H9 (cell line): ENCODE results near the gene SCYGR7. TPM values are rescaled to one million over a fixed set of nuclear protein-coding genes. Genes with fewer than 3 reads are reported as not detected.

Experiments
- DNase-seq: peaks from one replicate; pipeline ENCODE4 v3.0.0-alpha.2; 2017
- H2AFZ ChIP-seq: one replicate; pipeline ENCODE4 v1.6.1; 2013; ENCODE audit warnings: mild to moderate bottlenecking, low read length, control low read depth, moderate library complexity
- H2AK5ac ChIP-seq: 2 replicates; pipeline ENCODE4 v1.6.1; 2013; ENCODE audit warnings: low read length, control low read depth, mixed read lengths; ENCODE audit not compliant: insufficient read length
- H2BK120ac ChIP-seq: one replicate; pipeline ENCODE4 v1.6.1; 2013; ENCODE audit warnings: low read depth, mild to moderate bottlenecking, low read length, control low read depth, inconsistent platforms; ENCODE audit not compliant: poor library complexity, severe bottlenecking
- H2BK12ac ChIP-seq: 2 replicates; pipeline ENCODE4 v1.6.1; 2013; ENCODE audit warnings: low read length, control low read depth, mixed read lengths, low read depth; ENCODE audit not compliant: insufficient read length
- H2BK15ac ChIP-seq: 2 replicates; pipeline ENCODE4 v1.6.1; 2013; ENCODE audit warnings: low read depth, low read length, control low read depth
- H2BK20ac ChIP-seq: one replicate; pipeline ENCODE4 v1.6.1; 2013; ENCODE audit warnings: low read depth, mild to moderate bottlenecking, low read length, control low read depth, inconsistent platforms; ENCODE audit not compliant: poor library complexity, severe bottlenecking
- H2BK5ac ChIP-seq: 2 replicates; pipeline ENCODE4 v1.6.1; 2013; ENCODE audit warnings: low read length, control low read depth, mixed read lengths; ENCODE audit not compliant: insufficient read length
- H3K14ac ChIP-seq: 2 replicates; pipeline ENCODE4 v1.6.1; 2013; ENCODE audit warnings: low read length, control low read depth; ENCODE audit not compliant: insufficient read depth
- H3K18ac ChIP-seq: 2 replicates; pipeline ENCODE4 v1.6.1; 2013; ENCODE audit warnings: low read depth, mild to moderate bottlenecking, mixed read lengths, low read length, control low read depth; ENCODE audit not compliant: insufficient read length
- H3K23ac ChIP-seq: 2 replicates; pipeline ENCODE4 v1.6.1; 2013; ENCODE audit warnings: low read length, control low read depth, mixed read lengths, low read depth; ENCODE audit not compliant: insufficient read length
- H3K23me2 ChIP-seq: 2 replicates; pipeline ENCODE4 v1.6.1; 2013; ENCODE audit warnings: low read depth, mild to moderate bottlenecking, mixed read lengths, low read length, control low read depth; ENCODE audit not compliant: insufficient read length, poor library complexity, severe bottlenecking
- H3K27ac ChIP-seq: 2 replicates; pipeline ENCODE4 v1.5.1; 2013; ENCODE audit warnings: low read length, control low read depth, mixed read lengths, low read depth; ENCODE audit not compliant: insufficient read length
- H3K27me3 ChIP-seq: 2 replicates; pipeline ENCODE4 v1.6.1; 2013; ENCODE audit warnings: low read length, control low read depth, inconsistent platforms; ENCODE audit not compliant: insufficient read depth
- H3K4ac ChIP-seq: 2 replicates; pipeline ENCODE4 v1.6.1; 2013; ENCODE audit warnings: low read depth, mild to moderate bottlenecking, control low read depth, inconsistent platforms, low read length, moderate library complexity
- H3K4me1 ChIP-seq: 2 replicates; pipeline ENCODE4 v1.6.1; 2013; ENCODE audit warnings: low read length, control low read depth, inconsistent platforms; ENCODE audit not compliant: insufficient read depth
- H3K4me2 ChIP-seq: 2 replicates; pipeline ENCODE4 v1.6.1; 2013; ENCODE audit warnings: low read length, control low read depth, mixed read lengths; ENCODE audit not compliant: insufficient read length, insufficient read depth
- H3K56ac ChIP-seq: 2 replicates; pipeline ENCODE4 v1.6.1; 2013; ENCODE audit warnings: low read depth, mild to moderate bottlenecking, mixed read lengths, low read length, control low read depth; ENCODE audit not compliant: insufficient read length
- H3K79me1 ChIP-seq: 2 replicates; pipeline ENCODE4 v1.6.1; 2013; ENCODE audit warnings: low read depth, mild to moderate bottlenecking, moderate library complexity, low read length, control low read depth, inconsistent platforms; ENCODE audit not compliant: insufficient read depth, poor library complexity, severe bottlenecking
- H3K79me2 ChIP-seq: 2 replicates; pipeline ENCODE4 v1.6.1; 2013; ENCODE audit warnings: low read length, control low read depth, inconsistent platforms; ENCODE audit not compliant: insufficient read depth
- H3K9ac ChIP-seq: 2 replicates; pipeline ENCODE4 v1.6.1; 2013; ENCODE audit warnings: low read length, control low read depth, mixed read lengths; ENCODE audit not compliant: insufficient read length; ENCODE audit errors: extremely low read depth
- H3K9me3 ChIP-seq: one replicate; pipeline ENCODE4 v1.6.1; 2013; ENCODE audit warnings: low read depth, low read length, inconsistent platforms; ENCODE audit not compliant: control insufficient read depth
- H3T11ph ChIP-seq: one replicate; pipeline ENCODE4 v1.6.1; 2013; ENCODE audit warnings: mild to moderate bottlenecking, low read length, control low read depth, inconsistent platforms
- H4K20me1 ChIP-seq: one replicate; pipeline ENCODE4 v1.6.1; 2013; ENCODE audit not compliant: control insufficient read depth, insufficient read length, insufficient read depth
- H4K5ac ChIP-seq: 2 replicates; pipeline ENCODE4 v1.6.1; 2013; ENCODE audit warnings: low read depth, mild to moderate bottlenecking, mixed read lengths, low read length, control low read depth; ENCODE audit not compliant: insufficient read length
- H4K8ac ChIP-seq: replicated peaks from 2 replicates; pipeline ENCODE4 v1.6.1; 2013; ENCODE audit warnings: low read length, control low read depth, mixed read lengths, low read depth; ENCODE audit not compliant: insufficient read length
- H4K91ac ChIP-seq: 2 replicates; pipeline ENCODE4 v1.6.1; 2013; ENCODE audit warnings: low read depth, mild to moderate bottlenecking, moderate library complexity, mixed read lengths, low read length, control low read depth; ENCODE audit not compliant: insufficient read length
- H3K27ac Mint-ChIP-seq, 3 experiments: 2 replicates in 2 of 3; 3 replicates in 1 of 3; pipeline ENCODE4 v1.8.0; 2020 to 2021; ENCODE audit warnings: mixed read lengths in 3 of 3, mild to moderate bottlenecking in 1 of 3, moderate library complexity in 1 of 3
- H3K27me3 Mint-ChIP-seq: 2 replicates; pipeline ENCODE4 v1.8.0; 2021; ENCODE audit warnings: low read depth, mild to moderate bottlenecking, moderate library complexity, mixed read lengths
- H3K36me3 Mint-ChIP-seq, 3 experiments: 2 replicates in 2 of 3; 3 replicates in 1 of 3; pipeline ENCODE4 v1.8.0; 2020 to 2021; ENCODE audit warnings: low read depth in 3 of 3, mixed read lengths in 3 of 3; ENCODE audit not compliant: insufficient read depth in 1 of 3
- H3K4me1 Mint-ChIP-seq, 2 experiments: 2 replicates each; pipeline ENCODE4 v1.8.0; 2020; ENCODE audit warnings: mixed read lengths in 2 of 2
- H3K4me3 Mint-ChIP-seq, 2 experiments: 2 replicates in 1 of 2; 3 replicates in 1 of 2; pipeline ENCODE4 v1.8.0; 2020 to 2021; ENCODE audit warnings: mild to moderate bottlenecking in 2 of 2, mixed read lengths in 2 of 2, moderate library complexity in 1 of 2
- H3K9me3 Mint-ChIP-seq, 2 experiments: 2 replicates in 1 of 2; 3 replicates in 1 of 2; pipeline ENCODE4 v1.8.0; 2020; ENCODE audit warnings: mild to moderate bottlenecking in 2 of 2, mixed read lengths in 2 of 2, moderate library complexity in 1 of 2
- WGBS: extraction: QIAGEN DNeasy Blood & Tissue Kit; methylation state at CpG from one replicate; pipeline ENCODE4 v1.1.7; 2013; ENCODE audit warnings: missing lambda C conversion rate, low lambda C conversion rate, mixed read lengths; ENCODE audit not compliant: insufficient read length; ENCODE audit errors: extremely low coverage; 5-methylcytosine and 5-hydroxymethylcytosine counted together
- total RNA-seq: library from RNA; stranded (reverse); gene quantifications from 2 replicates; pipeline ENCODE4 v1.2.1, GENCODE V29; 2021
- TF ChIP-seq, protein P1 (sequence below): fragments of 200-600 bp; sonication (generic); conservative IDR thresholded peaks from 3 replicates; pipeline ENCODE4 v1.8.0; 2021; ENCODE audit warnings: antibody characterized with exemption, mild to moderate bottlenecking

The SCYGR7 gene
- total RNA-seq, 1 experiment from 2014 or later: not detected

DNA sequence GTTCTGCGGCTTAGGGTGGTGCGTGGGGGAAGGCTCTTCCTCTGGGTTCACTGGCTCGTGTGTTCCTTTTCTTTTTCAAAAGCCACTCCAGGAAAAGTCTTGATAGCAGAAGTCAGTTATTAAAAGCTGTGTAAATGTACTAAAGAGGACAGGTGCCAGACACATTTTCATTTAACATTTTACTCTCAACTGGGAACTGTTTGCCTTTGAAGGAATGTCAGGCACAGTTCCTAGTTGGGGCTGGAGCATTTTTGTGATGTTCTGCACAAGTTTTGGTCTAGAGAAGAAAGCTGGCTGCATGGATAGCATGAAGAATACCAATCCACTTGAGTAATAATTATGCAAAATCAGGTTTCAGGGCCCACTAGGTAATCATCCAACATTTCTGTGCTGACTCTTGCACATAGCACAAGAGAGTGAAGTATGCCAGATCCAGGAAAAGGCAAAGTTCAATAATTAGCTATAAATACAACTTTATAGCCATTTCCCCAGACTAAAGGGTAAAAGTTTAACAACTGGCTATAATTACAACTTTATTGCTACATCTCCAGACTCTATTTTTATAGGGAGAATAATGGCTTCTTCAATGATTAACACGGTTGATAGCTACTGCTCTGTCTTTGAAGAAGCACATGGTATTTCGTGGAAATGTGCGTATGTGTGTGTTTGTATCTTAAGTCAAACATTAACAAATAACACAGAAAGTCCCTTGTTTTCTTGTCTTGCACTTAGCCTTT, 33.8 kb downstream of the SCYGR7 start:
- peaks cover 7% of the 10 kb centered on the region; the same call in 1 of the 2 replicates for H3K4me1 ChIP-seq
- Mint-ChIP-seq H3K27me3 (no peaks in the 10 kb centered on the region; the same call in 1 of the 2 replicates), H3K9me3 (no peaks in the 10 kb centered on the region; a peak in 1 of 5 replicates), H3K4me1 (peaks cover 20 to 21% of the 10 kb centered on the region in 2 experiments), H3K36me3 (no peaks in the 10 kb centered on the region), H3K27ac (no peak overlapping the region), H3K4me3 (no peak overlapping the region)
- H3K18ac ChIP-seq: no peak overlapping the region
- H2BK5ac ChIP-seq: no peak overlapping the region
- H2BK120ac ChIP-seq: no peak overlapping the region
- H4K5ac ChIP-seq: no peak overlapping the region
- H3K56ac ChIP-seq: no peak overlapping the region
- no peak overlapping the region for H2BK12ac ChIP-seq
- no peaks in the 10 kb centered on the region for H4K20me1 ChIP-seq
- H3K27me3 ChIP-seq: no peaks in the 10 kb centered on the region
- no peak overlapping the region for H2BK20ac ChIP-seq
- H3K9ac ChIP-seq: no peak overlapping the region
- H2AFZ ChIP-seq: no peak overlapping the region
- H3K9me3 ChIP-seq: no peaks in the 10 kb centered on the region
- no peak overlapping the region for H3K4me2 ChIP-seq
- H3K14ac ChIP-seq: no peak overlapping the region
- no CpG with 5 or more reads among the region's 6 CpGs for WGBS
- no peak for DNase-seq
- no peaks in the 10 kb centered on the region for H3K23me2 ChIP-seq
- TF ChIP-seq, protein P1, sequence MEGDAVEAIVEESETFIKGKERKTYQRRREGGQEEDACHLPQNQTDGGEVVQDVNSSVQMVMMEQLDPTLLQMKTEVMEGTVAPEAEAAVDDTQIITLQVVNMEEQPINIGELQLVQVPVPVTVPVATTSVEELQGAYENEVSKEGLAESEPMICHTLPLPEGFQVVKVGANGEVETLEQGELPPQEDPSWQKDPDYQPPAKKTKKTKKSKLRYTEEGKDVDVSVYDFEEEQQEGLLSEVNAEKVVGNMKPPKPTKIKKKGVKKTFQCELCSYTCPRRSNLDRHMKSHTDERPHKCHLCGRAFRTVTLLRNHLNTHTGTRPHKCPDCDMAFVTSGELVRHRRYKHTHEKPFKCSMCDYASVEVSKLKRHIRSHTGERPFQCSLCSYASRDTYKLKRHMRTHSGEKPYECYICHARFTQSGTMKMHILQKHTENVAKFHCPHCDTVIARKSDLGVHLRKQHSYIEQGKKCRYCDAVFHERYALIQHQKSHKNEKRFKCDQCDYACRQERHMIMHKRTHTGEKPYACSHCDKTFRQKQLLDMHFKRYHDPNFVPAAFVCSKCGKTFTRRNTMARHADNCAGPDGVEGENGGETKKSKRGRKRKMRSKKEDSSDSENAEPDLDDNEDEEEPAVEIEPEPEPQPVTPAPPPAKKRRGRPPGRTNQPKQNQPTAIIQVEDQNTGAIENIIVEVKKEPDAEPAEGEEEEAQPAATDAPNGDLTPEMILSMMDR: no peak
- no peak overlapping the region for H2AK5ac ChIP-seq
- no peak overlapping the region for H2BK15ac ChIP-seq
- H3K27ac ChIP-seq: no peak overlapping the region
- no peak overlapping the region for H4K8ac ChIP-seq
- no peaks in the 10 kb centered on the region for H3K79me1 ChIP-seq
- no peaks in the 10 kb centered on the region for H3K79me2 ChIP-seq
- H3T11ph ChIP-seq: no peak overlapping the region
- H3K4ac ChIP-seq: no peak overlapping the region
- H3K23ac ChIP-seq: no peak overlapping the region
- H4K91ac ChIP-seq: no peak overlapping the region
